HG02759 (cell line): ENCODE measurements around the gene CDKN1A.

ENCODE experiments used
- ATAC-seq: cut with Tn5 transposase; IDR thresholded peaks from one replicate; pipeline ENCODE4 v1.9.1; 2021; ENCODE audit warnings: mild to moderate bottlenecking, moderate library complexity; ENCODE audit not compliant: unreplicated experiment

Gene CDKN1A

GRCh38 chr6:36735110-36736071 lies 56.9 kb downstream of the CDKN1A start:
- peak; percentile 52 for ATAC-seq
